GM21526 (cell line): ENCODE measurements around the gene PPTC7.
"Not testable (repeated sequence)": the region's sequence is repeated elsewhere in the genome, so short reads cannot be mapped to it uniquely, and the experiment has no call there.

Source experiments
- ATAC-seq: cut with Tn5 transposase; IDR thresholded peaks from one replicate; pipeline ENCODE4 v1.9.1; 2021; ENCODE audit warnings: moderate library complexity; ENCODE audit not compliant: unreplicated experiment, low FRiP score

PPTC7 gene

GRCh38 chr12:110583137-110584059 lies at the start of gene PPTC7:
Gene PPTC7, minus strand, starts transcription at chr12:110583318. Its CDS starts 287 bp downstream, at chr12:110583031.
- ATAC-seq: peak; percentile 79

GRCh38 chr12:110627500-110628195 lies 44.5 kb upstream of the PPTC7 start:
- no peak for ATAC-seq

- no peak for ATAC-seq
Measured at GRCh38 chr12:110622582-110622981, 39.5 kb upstream of the PPTC7 start.

GRCh38 chr12:110619534-110619953 lies 36.4 kb upstream of the PPTC7 start:
- ATAC-seq: no peak

- no peak for ATAC-seq
Measured at GRCh38 chr12:110616471-110617115, 33.5 kb upstream of the PPTC7 start.

- no peak for ATAC-seq
Measured at GRCh38 chr12:110615171-110615570, 32.1 kb upstream of the PPTC7 start.

GRCh38 chr12:110613771-110614684 lies 30.9 kb upstream of the PPTC7 start, which contains the start of gene TCTN1:
Gene TCTN1, plus strand, starts transcription at chr12:110614129. Its CDS starts 54 bp downstream, at chr12:110614183.
- peak; percentile 80 for ATAC-seq

GRCh38 chr12:110613071-110613770 lies 30.1 kb upstream of the PPTC7 start:
- no peak for ATAC-seq

GRCh38 chr12:110606253-110606611 lies 23.1 kb upstream of the PPTC7 start:
- no peak for ATAC-seq

- ATAC-seq: not testable (repeated sequence)
Measured at GRCh38 chr12:110602085-110602814, 19.1 kb upstream of the PPTC7 start.

GRCh38 chr12:110600254-110600653 lies 17.1 kb upstream of the PPTC7 start:
- no peak for ATAC-seq

- no peak for ATAC-seq
Measured at GRCh38 chr12:110599334-110599733, 16.2 kb upstream of the PPTC7 start.

GRCh38 chr12:110597885-110598284 lies 14.8 kb upstream of the PPTC7 start:
- no peak for ATAC-seq

GRCh38 chr12:110592919-110593318 lies 9.8 kb upstream of the PPTC7 start:
- not testable (repeated sequence) for ATAC-seq

GRCh38 chr12:110592078-110592477 lies 9.0 kb upstream of the PPTC7 start:
- ATAC-seq: no peak

GRCh38 chr12:110591451-110592051 lies 8.4 kb upstream of the PPTC7 start:
- ATAC-seq: no peak

GRCh38 chr12:110590806-110591326 lies 7.7 kb upstream of the PPTC7 start:
- ATAC-seq: peak; percentile 63

GRCh38 chr12:110590059-110590458 lies 6.9 kb upstream of the PPTC7 start:
- no peak for ATAC-seq
